Tibial nerve (tissue), 4 donors: ENCODE results near the gene LPCAT4. TPM values are rescaled to one million over a fixed set of nuclear protein-coding genes. Genes with fewer than 3 reads are reported as not detected.
"Not testable (repeated sequence)": the region's sequence is repeated elsewhere in the genome, so short reads cannot be mapped to it uniquely, and the experiment has no call there.

Source experiments
- DNase-seq, 2 donors: peaks; one replicate each; pipeline ENCODE4 v3.0.0-alpha.2; 2019; ENCODE audit warnings: low spot score in 2 of 2
- H3K27ac ChIP-seq, 4 donors: fragments of 200-600 bp; sonication (generic) in 3 of 4; one replicate each; pipeline ENCODE4 v1.5.1; 2017 to 2019; ENCODE audit warnings: mild to moderate bottlenecking in 1 of 4
- H3K27me3 ChIP-seq, 2 donors: fragments of 200-600 bp; sonication (generic) in 1 of 2; one replicate each; pipeline versions ENCODE4 v1.5.1 to v1.6.0; 2017 to 2019
- H3K36me3 ChIP-seq, 3 donors: fragments of 200-600 bp; sonication (generic); one replicate each; pipeline ENCODE4 v1.5.1; 2018 to 2019
- H3K4me1 ChIP-seq, 4 donors: fragments of 200-600 bp; sonication (generic) in 3 of 4; one replicate each; pipeline ENCODE4 v1.5.1; 2017 to 2019
- H3K4me3 ChIP-seq, 4 donors: fragments of 200-600 bp; sonication (generic) in 3 of 4; one replicate each; pipeline ENCODE4 v1.5.1; 2017 to 2019; ENCODE audit warnings: mild to moderate bottlenecking in 1 of 4, moderate library complexity in 1 of 4
- H3K9me3 ChIP-seq, 4 donors: fragments of 200-600 bp; sonication (generic) in 3 of 4; one replicate each; pipeline ENCODE4 v1.5.1; 2017 to 2019
- EP300 ChIP-seq, 2 donors: sonication (generic); formaldehyde crosslinking; IDR thresholded peaks; one replicate each; pipeline ENCODE4 v1.6.1; 2017; ENCODE audit warnings: antibody characterized with exemption in 2 of 2, mild to moderate bottlenecking in 1 of 2
- POLR2A ChIP-seq, 2 donors: fragments of 450-650 bp; IDR thresholded peaks; one replicate each; pipeline ENCODE4 v1.6.1; 2017; ENCODE audit warnings: antibody characterized with exemption in 2 of 2, mild to moderate bottlenecking in 2 of 2, moderate library complexity in 2 of 2
- WGBS, 2 donors: methylation state at CpG; one replicate each; pipeline ENCODE4 v1.1.5; 2018; 5-methylcytosine and 5-hydroxymethylcytosine counted together
- total RNA-seq, 4 donors: library from RNA; depleted of rRNA; stranded (reverse); fragments of >200 nt; gene quantifications; one replicate each; pipeline ENCODE4 v1.1.0, GENCODE V29; 2016
- TF ChIP-seq, protein P1 (sequence below), 5 experiments: fragments of 200-600 bp in 3 of 5; fragments of 450-650 bp in 2 of 5; sonication (generic) in 3 of 5; IDR thresholded peaks; one replicate each; pipeline ENCODE4 v1.5.1; 2016 to 2019; ENCODE audit warnings: antibody characterized with exemption in 5 of 5, mild to moderate bottlenecking in 3 of 5, moderate library complexity in 2 of 5

The LPCAT4 gene
- total RNA-seq, 4 donors from 2014 or later = 14.0 to 38.8 (median 31.9) TPM

DNA sequence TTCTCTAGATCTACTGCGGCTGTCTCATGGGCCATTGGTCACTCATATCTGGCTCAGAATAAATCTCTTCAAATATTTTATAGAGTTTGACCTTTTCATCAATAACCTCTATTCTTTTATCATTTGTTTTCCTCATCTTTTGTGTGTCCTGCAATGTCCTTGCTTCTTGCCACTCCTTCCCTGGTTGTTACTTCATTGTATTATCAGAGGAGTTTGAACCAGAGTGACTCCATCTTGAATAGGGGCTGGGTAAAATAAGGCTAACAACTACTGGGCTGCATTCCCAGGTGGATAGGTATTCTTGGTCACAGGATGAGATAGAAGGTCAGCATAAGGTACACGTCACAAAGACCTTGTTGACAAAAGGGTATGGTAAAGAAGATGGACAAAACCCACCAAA is 9.9 kb upstream of the LPCAT4 start:
- H3K4me3 ChIP-seq = no peak overlapping the region
- H3K4me1 ChIP-seq = no peaks in the 10 kb centered on the region
- WGBS, 2 donors = 93 to 98% methylated on average over 2 of the region's 2 CpGs
- no peaks in the 10 kb centered on the region for H3K36me3 ChIP-seq
- no peak for DNase-seq
- no peak overlapping the region for H3K27ac ChIP-seq
- TF ChIP-seq, protein P1, sequence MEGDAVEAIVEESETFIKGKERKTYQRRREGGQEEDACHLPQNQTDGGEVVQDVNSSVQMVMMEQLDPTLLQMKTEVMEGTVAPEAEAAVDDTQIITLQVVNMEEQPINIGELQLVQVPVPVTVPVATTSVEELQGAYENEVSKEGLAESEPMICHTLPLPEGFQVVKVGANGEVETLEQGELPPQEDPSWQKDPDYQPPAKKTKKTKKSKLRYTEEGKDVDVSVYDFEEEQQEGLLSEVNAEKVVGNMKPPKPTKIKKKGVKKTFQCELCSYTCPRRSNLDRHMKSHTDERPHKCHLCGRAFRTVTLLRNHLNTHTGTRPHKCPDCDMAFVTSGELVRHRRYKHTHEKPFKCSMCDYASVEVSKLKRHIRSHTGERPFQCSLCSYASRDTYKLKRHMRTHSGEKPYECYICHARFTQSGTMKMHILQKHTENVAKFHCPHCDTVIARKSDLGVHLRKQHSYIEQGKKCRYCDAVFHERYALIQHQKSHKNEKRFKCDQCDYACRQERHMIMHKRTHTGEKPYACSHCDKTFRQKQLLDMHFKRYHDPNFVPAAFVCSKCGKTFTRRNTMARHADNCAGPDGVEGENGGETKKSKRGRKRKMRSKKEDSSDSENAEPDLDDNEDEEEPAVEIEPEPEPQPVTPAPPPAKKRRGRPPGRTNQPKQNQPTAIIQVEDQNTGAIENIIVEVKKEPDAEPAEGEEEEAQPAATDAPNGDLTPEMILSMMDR (IDR thresholded peaks at IDR 0.05) = no peak
- TF ChIP-seq POLR2A (IDR thresholded peaks at IDR 0.05) (no peak), EP300 (IDR thresholded peaks at IDR 0.05) (no peak)
- H3K27me3 ChIP-seq = no peaks in the 10 kb centered on the region
- no peaks in the 10 kb centered on the region for H3K9me3 ChIP-seq

DNA sequence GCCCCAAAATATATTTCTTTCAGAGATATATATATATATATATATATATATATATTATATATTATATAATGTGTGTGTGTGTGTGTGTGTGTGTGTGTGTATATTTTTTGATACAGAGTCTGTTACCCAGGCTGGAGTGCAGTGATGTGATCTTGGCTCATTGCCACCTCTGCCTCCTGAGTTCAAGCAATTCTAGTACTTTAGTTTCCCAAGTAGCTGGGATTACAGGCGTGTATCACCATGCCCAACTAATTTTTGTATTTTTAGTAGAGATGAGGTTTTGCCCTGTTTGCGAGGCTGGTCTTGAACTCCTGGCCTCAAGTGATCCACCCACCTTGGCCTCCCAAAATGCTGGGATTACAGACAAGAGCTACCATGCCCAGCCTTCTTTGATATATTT is 8.5 kb upstream of the LPCAT4 start:
- H3K4me1 ChIP-seq, H3K27me3 ChIP-seq, DNase-seq, H3K27ac ChIP-seq, H3K9me3 ChIP-seq, H3K4me3 ChIP-seq, H3K36me3 ChIP-seq: not testable (repeated sequence)
- WGBS, 2 donors = 88 to 94% methylated on average over 2 of the region's 2 CpGs

DNA sequence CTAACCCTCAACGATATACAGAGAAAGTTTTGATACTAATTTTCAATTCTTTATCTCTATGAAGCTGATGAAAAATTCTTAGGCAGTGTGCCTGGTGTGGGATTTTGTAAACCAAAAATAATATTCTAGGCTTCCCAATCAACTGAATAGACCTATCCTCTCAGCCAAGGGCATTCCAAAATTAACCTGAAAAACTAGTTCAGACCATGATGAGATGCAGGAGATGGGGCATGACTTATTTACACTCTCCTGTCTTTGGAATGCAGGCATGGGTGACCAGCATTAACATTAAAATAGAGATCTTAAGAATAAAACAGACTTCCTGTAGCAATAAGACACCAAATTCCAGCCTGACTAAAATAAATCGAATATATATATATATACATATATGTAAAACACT is 7.8 kb upstream of the LPCAT4 start:
- no peaks in the 10 kb centered on the region for H3K4me1 ChIP-seq
- H3K27ac ChIP-seq = no peak overlapping the region
- WGBS, 2 donors = 68 to 70% methylated on average over 2 of the region's 2 CpGs
- DNase-seq = no peak
- H3K27me3 ChIP-seq = no peaks in the 10 kb centered on the region
- TF ChIP-seq, protein P1 (IDR thresholded peaks at IDR 0.05) = no peak
- H3K9me3 ChIP-seq = no peaks in the 10 kb centered on the region
- H3K4me3 ChIP-seq = no peak overlapping the region
- H3K36me3 ChIP-seq = no peaks in the 10 kb centered on the region

DNA sequence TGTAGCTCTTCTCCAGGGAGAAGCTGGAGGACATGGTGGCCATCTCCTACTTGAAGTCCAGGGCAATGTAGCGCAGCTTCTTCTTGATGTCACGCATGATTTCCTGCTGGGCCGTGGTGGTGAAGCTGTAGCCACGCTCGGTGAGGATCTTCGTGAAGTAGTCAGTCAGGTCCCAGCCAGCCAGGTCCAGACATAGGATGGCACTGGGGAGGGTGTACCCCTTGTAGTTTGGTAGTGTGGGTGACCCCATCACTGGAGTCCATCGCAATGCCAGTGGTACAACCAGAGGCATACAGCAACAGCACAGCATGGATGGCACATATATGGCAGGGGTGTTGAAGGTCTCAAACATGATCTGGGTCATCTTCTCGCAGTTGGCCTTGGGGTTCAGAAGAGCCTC is 7.0 kb upstream of the LPCAT4 start:
- H3K4me3 ChIP-seq = no peak overlapping the region
- TF ChIP-seq POLR2A (IDR thresholded peaks at IDR 0.05) (no peak), EP300 (IDR thresholded peaks at IDR 0.05) (no peak)
- TF ChIP-seq, protein P1 (IDR thresholded peaks at IDR 0.05) = no peak
- no peak overlapping the region for H3K27ac ChIP-seq
- H3K9me3 ChIP-seq = no peaks in the 10 kb centered on the region
- no peaks in the 10 kb centered on the region for H3K4me1 ChIP-seq
- H3K27me3 ChIP-seq = no peaks in the 10 kb centered on the region
- no peak for DNase-seq
- 93 to 98% methylated on average over 6 to 8 of the region's 8 CpGs for WGBS, 2 donors
- H3K36me3 ChIP-seq = no peaks in the 10 kb centered on the region

DNA sequence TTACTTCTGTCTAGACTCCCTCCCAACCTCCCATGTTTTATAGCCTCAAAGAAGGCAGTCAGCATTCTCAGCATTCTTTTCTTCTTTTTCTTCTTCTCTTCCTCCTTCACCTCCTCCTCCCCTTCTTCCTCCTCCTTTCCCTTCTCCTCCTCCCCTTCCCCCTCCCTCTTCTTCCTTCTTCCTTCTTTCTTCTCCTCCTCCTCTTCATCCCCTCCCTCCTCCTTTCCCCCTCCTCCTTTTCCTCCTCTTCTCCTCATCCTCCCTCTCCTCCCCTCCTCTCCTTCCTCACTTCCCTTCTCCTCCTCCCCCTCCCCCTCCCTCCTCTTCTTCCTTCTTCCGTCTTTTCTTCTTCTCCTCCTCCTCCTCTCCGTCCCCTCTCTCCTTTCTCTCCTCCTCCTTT is 3.6 kb upstream of the LPCAT4 start:
- WGBS, 2 donors = 62 to 73% methylated on average over 2 of the region's 2 CpGs
- no peak for DNase-seq

DNA sequence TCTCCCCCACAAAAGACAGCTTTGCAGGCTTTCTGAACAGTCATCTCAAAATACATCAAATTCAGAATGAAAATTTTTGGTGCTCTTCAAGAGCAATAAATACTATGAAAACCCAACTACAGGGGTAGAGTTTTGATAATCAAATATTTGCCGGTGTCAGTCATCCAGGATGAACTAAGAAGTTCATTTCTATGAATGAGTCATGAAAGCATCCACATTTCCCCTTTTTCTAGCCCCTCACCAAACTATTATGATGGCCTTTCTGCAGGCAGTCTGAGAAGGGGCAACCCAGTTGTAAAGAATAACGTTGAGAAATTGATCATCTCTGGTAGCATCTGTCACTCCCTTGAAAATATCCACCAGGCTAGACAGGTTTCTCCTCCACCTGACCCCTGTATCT is 3.1 kb upstream of the LPCAT4 start:
- H3K36me3 ChIP-seq = no peaks in the 10 kb centered on the region
- no peaks in the 10 kb centered on the region for H3K27me3 ChIP-seq
- WGBS, 2 donors = 56 to 60% methylated on average over 2 of the region's 2 CpGs
- H3K9me3 ChIP-seq = no peaks in the 10 kb centered on the region
- TF ChIP-seq, protein P1 (IDR thresholded peaks at IDR 0.05) = no peak
- TF ChIP-seq POLR2A (IDR thresholded peaks at IDR 0.05) = no peak
- TF ChIP-seq EP300 (IDR thresholded peaks at IDR 0.05) = no peak
- H3K4me1 ChIP-seq = peaks cover 0 to 23% (median 14%) of the 10 kb centered on the region in 4 donors
- no peak overlapping the region for H3K27ac ChIP-seq
- DNase-seq = no peak
- H3K4me3 ChIP-seq = no peak overlapping the region

More for the DNA sequence above, 3.6 kb upstream of the LPCAT4 start:
- H3K9me3 ChIP-seq = no peaks in the 10 kb centered on the region
- H3K4me1 ChIP-seq = peaks cover 0 to 18% (median 9%) of the 10 kb centered on the region in 4 donors
- no peak overlapping the region for H3K27ac ChIP-seq
- H3K4me3 ChIP-seq = no peak overlapping the region
- no peak for TF ChIP-seq EP300 (IDR thresholded peaks at IDR 0.05)
- H3K36me3 ChIP-seq = no peaks in the 10 kb centered on the region
- no peaks in the 10 kb centered on the region for H3K27me3 ChIP-seq
